ENCODE data around the gene ARHGAP10. TPM values are rescaled to one million over a fixed set of nuclear protein-coding genes. Genes with fewer than 3 reads are reported as not detected.

The ARHGAP10 gene
- total RNA-seq, 6 experiments from 2014 or later = 5.5 to 13.3 (median 10.4) TPM

DNA sequence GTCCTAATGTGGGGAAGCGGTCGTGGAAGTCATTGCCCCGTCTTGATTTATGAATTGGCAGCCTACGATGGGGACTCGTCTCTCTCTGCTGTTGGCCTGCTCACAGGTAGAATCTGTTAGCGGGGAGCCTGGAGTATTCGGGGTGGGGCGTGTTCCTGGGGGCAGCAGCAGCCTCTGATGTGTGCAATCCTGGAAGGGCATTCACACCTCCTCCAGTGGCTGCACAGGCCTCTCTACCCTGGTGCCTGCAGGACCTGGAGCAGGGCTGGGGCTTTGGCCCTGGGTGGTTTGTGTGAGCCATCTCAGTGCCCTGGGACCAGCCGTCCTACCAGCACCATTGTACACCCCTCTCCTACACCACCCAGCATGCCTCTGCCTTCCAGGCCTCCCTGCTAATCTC is 340.9 kb downstream of the ARHGAP10 start:
- no peak overlapping the region for H3K27ac ChIP-seq
- WGBS (ENCODE audit: insufficient coverage, low coverage, low lambda C conversion rate, missing lambda C conversion rate) = 73% methylated on average over 2 of the region's 9 CpGs
- TF ChIP-seq, protein P1, sequence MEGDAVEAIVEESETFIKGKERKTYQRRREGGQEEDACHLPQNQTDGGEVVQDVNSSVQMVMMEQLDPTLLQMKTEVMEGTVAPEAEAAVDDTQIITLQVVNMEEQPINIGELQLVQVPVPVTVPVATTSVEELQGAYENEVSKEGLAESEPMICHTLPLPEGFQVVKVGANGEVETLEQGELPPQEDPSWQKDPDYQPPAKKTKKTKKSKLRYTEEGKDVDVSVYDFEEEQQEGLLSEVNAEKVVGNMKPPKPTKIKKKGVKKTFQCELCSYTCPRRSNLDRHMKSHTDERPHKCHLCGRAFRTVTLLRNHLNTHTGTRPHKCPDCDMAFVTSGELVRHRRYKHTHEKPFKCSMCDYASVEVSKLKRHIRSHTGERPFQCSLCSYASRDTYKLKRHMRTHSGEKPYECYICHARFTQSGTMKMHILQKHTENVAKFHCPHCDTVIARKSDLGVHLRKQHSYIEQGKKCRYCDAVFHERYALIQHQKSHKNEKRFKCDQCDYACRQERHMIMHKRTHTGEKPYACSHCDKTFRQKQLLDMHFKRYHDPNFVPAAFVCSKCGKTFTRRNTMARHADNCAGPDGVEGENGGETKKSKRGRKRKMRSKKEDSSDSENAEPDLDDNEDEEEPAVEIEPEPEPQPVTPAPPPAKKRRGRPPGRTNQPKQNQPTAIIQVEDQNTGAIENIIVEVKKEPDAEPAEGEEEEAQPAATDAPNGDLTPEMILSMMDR (IDR thresholded peaks at IDR 0.05) = no peak
- TF ChIP-seq POLR2A (IDR thresholded peaks at IDR 0.05) = no peak
- no peaks in the 10 kb centered on the region for H3K27me3 ChIP-seq
- ATAC-seq (no peak), DNase-seq (no peak)
- H3K36me3 ChIP-seq = no peaks in the 10 kb centered on the region
- H3K9me3 ChIP-seq = no peaks in the 10 kb centered on the region
- intact Hi-C loops (cut with DNase I) = no loop called here
- no peak overlapping the region for H3K4me3 ChIP-seq
- no peaks in the 10 kb centered on the region for H3K4me1 ChIP-seq

DNA sequence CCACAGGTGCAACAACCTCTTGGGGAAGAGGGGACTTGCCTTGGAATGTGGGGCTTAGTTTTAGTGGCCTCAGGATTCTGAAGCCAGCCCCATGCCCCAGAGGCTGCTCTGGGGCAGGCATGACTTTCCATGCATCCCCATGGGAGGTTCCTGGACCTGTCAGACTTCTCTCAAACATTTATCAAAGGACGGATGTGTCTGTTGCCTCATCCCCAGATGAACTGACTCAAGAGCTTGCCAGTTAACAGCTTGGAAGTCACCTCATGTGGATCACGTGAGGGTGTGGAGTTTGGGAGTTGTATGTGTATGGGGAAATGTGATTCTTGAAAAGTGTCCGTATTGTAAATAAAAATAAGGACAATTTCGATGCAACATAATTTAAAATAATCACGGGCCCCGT is 341.5 kb downstream of the ARHGAP10 start:
- Histone ChIP-seq H3K27ac (no peak overlapping the region), H3K4me3 (no peak overlapping the region), H3K36me3 (no peaks in the 10 kb centered on the region), H3K27me3 (no peaks in the 10 kb centered on the region), H3K4me1 (no peaks in the 10 kb centered on the region), H3K9me3 (no peaks in the 10 kb centered on the region)
- ATAC-seq (no peak), DNase-seq (no peak)
- intact Hi-C loops (cut with DNase I) = no loop called here
- 80% methylated on average over 6 of the region's 6 CpGs for WGBS (ENCODE audit: insufficient coverage, low coverage, low lambda C conversion rate, missing lambda C conversion rate)
- TF ChIP-seq POLR2A (IDR thresholded peaks at IDR 0.05) = no peak
- TF ChIP-seq, protein P1 (IDR thresholded peaks at IDR 0.05) = no peak

DNA sequence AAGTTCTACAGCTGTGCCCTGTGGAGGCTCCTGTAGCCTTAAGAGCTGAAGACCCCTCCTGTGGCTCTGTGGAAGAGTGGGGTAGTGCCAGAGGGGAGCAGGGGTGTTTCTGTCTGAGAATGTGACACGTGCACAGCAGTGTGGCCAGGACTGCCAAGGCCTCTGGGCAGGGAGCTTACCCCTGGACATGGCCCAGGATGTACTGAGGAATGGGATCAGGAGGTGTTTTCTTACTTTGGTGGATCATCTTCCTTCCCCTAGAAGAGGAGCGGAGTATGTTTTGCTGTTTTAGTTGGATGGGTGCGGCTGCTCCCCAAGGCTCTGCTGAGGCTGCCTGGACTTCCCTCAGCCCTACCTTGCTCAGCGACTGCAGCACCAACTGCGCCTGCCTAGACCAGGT is 342.6 kb downstream of the ARHGAP10 start:
- H3K4me1 ChIP-seq = no peaks in the 10 kb centered on the region
- no peak overlapping the region for H3K27ac ChIP-seq
- ATAC-seq = no peak
- TF ChIP-seq, protein P1 (IDR thresholded peaks at IDR 0.05) = no peak
- no peak for TF ChIP-seq POLR2A (IDR thresholded peaks at IDR 0.05)
- 77% methylated on average over 3 of the region's 5 CpGs for WGBS (ENCODE audit: insufficient coverage, low coverage, low lambda C conversion rate, missing lambda C conversion rate)
- no peaks in the 10 kb centered on the region for H3K27me3 ChIP-seq
- intact Hi-C loops (cut with DNase I) = no loop called here
- no peaks in the 10 kb centered on the region for H3K9me3 ChIP-seq
- H3K36me3 ChIP-seq = no peaks in the 10 kb centered on the region
- DNase-seq = no peak
- no peak overlapping the region for H3K4me3 ChIP-seq

DNA sequence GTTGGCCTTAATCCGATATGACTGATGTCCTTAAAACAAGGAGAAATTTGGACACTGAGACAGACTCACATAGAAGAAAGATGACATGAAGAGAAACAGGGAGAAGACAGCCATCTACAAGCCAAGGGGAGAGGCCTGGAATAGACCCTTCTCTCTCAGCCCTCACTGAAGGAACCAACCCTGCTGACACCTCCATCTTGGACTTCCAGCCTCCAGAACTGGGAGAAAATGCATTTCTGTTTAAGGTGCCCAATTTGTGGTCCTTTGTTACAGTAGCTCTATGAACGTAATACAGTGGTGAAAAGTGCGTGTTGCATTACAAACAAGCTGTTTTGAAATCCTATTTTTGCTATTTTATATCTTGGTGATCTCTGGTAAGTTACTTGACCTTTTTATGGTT is 343.6 kb downstream of the ARHGAP10 start:
- Histone ChIP-seq H3K9me3 (no peaks in the 10 kb centered on the region), H3K4me3 (no peak overlapping the region), H3K36me3 (peaks cover 0 to 4% (median 0%) of the 10 kb centered on the region in 4 donors), H3K4me1 (no peaks in the 10 kb centered on the region), H3K27ac (no peak overlapping the region), H3K27me3 (no peaks in the 10 kb centered on the region)
- WGBS (ENCODE audit: insufficient coverage, low coverage, low lambda C conversion rate, missing lambda C conversion rate) = 91% methylated on average over 3 of the region's 3 CpGs
- ATAC-seq (no peak), DNase-seq (no peak)
- intact Hi-C loops (cut with DNase I) = no loop called here
- no peak for TF ChIP-seq POLR2A (IDR thresholded peaks at IDR 0.05)
- TF ChIP-seq, protein P1 (IDR thresholded peaks at IDR 0.05) = no peak

DNA sequence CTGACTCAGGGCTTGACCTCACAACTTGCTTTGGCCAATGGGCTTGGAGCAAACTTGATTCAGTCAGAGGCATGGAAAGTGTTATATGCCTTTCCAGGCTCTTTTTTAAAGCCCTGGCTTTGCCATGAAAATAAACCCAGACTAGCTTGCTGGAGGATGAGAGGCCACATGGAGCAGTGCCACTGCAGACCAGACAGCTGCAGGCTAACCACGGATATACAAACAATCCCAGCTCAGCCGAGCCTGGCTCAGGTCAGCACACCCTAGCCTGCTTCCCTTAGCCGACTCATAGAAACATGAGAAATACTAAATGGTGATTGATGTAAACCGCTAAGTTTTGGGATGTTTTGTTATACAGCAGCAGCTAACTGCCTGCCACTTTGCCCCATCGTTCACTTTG is 345.1 kb downstream of the ARHGAP10 start:
- WGBS (ENCODE audit: insufficient coverage, low coverage, low lambda C conversion rate, missing lambda C conversion rate) = 90% methylated on average over 1 of the region's 5 CpGs
- intact Hi-C loops (cut with DNase I) = no loop called here
- no peaks in the 10 kb centered on the region for H3K9me3 ChIP-seq
- TF ChIP-seq, protein P1 (IDR thresholded peaks at IDR 0.05) = no peak
- TF ChIP-seq POLR2A (IDR thresholded peaks at IDR 0.05) = no peak
- ATAC-seq = no peak
- DNase-seq = no peak
- peaks cover 0 to 11% (median 0%) of the 10 kb centered on the region in 4 donors for H3K36me3 ChIP-seq
- no peak overlapping the region for H3K4me3 ChIP-seq
- H3K4me1 ChIP-seq = no peaks in the 10 kb centered on the region
- H3K27ac ChIP-seq = no peak overlapping the region
- H3K27me3 ChIP-seq = no peaks in the 10 kb centered on the region

All from right lobe of liver (tissue), 6 donors.